NCI-H1436 treated with DMSO at 0.1 percent for 48 hours (cell line): ENCODE data around the gene SPTBN1.
"Not testable (repeated sequence)": the region's sequence is repeated elsewhere in the genome, so short reads cannot be mapped to it uniquely, and the experiment has no call there.

ENCODE experiments used
- DNase-seq: peaks from one replicate; lab custom pipeline; 2025; lab: John Stamatoyannopoulos, UW

SPTBN1 gene

GRCh38 chr2:54502731-54503130 lies 46.6 kb downstream of the SPTBN1 start:
- no peak for DNase-seq

GRCh38 chr2:54503192-54503591 lies 47.1 kb downstream of the SPTBN1 start:
- DNase-seq = no peak

- no peak for DNase-seq
These were observed 47.7 kb downstream of the SPTBN1 start for GRCh38 chr2:54503828-54504227.

GRCh38 chr2:54504866-54505265 lies 48.7 kb downstream of the SPTBN1 start:
- no peak for DNase-seq

GRCh38 chr2:54508541-54508940 lies 52.4 kb downstream of the SPTBN1 start:
- no peak for DNase-seq

- DNase-seq = not testable (repeated sequence)
These were observed 52.9 kb downstream of the SPTBN1 start for GRCh38 chr2:54509043-54509442.

- no peak for DNase-seq
These were observed 54.8 kb downstream of the SPTBN1 start for GRCh38 chr2:54510916-54511315.

GRCh38 chr2:54512183-54512582 lies 56.1 kb downstream of the SPTBN1 start:
- no peak for DNase-seq

- DNase-seq = no peak
These were observed 56.7 kb downstream of the SPTBN1 start for GRCh38 chr2:54512663-54513362.

GRCh38 chr2:54513363-54513715 lies 57.2 kb downstream of the SPTBN1 start:
- no peak for DNase-seq

- DNase-seq = no peak
These were observed 58.9 kb downstream of the SPTBN1 start for GRCh38 chr2:54514822-54515569.

- DNase-seq = no peak
These were observed 60.7 kb downstream of the SPTBN1 start for GRCh38 chr2:54516842-54517241.

- not testable (repeated sequence) for DNase-seq
These were observed 61.9 kb downstream of the SPTBN1 start for GRCh38 chr2:54518016-54518415.

GRCh38 chr2:54518430-54518829 lies 62.3 kb downstream of the SPTBN1 start:
- DNase-seq = no peak

GRCh38 chr2:54519841-54520459 lies 63.8 kb downstream of the SPTBN1 start:
- DNase-seq = no peak

GRCh38 chr2:54520687-54521086 lies 64.6 kb downstream of the SPTBN1 start:
- no peak for DNase-seq

- no peak for DNase-seq
These were observed 66.6 kb downstream of the SPTBN1 start for GRCh38 chr2:54522624-54523281.

- no peak for DNase-seq
These were observed 67.3 kb downstream of the SPTBN1 start for GRCh38 chr2:54523324-54523959.

- peak; percentile 14 for DNase-seq
These were observed 68.3 kb downstream of the SPTBN1 start for GRCh38 chr2:54524226-54524991.

- DNase-seq = no peak
These were observed 69.2 kb downstream of the SPTBN1 start for GRCh38 chr2:54525321-54525720.

GRCh38 chr2:54526226-54526879 lies 70.2 kb downstream of the SPTBN1 start:
- no peak for DNase-seq
